Smooth muscle cell (in vitro differentiated cells): ENCODE data around the gene ADSS1. TPM values are rescaled to one million over a fixed set of nuclear protein-coding genes. Genes with fewer than 3 reads are reported as not detected.
"Not testable (repeated sequence)": the region's sequence is repeated elsewhere in the genome, so short reads cannot be mapped to it uniquely, and the experiment has no call there.

Experiments
- DNase-seq: peaks from one replicate; lab custom pipeline; 2025; ENCODE audit not compliant: unreplicated experiment; lab: John Stamatoyannopoulos, UW
- H2AFZ ChIP-seq: fragments of 200-600 bp; sonication (generic); 2 replicates; pipeline ENCODE4 v1.6.0; 2016; ENCODE audit warnings: antibody characterized with exemption, low read depth, mild to moderate bottlenecking
- H3F3A ChIP-seq: fragments of 200-600 bp; sonication (generic); 2 replicates; pipeline ENCODE4 v1.6.0; 2017; ENCODE audit warnings: antibody characterized with exemption, low read depth
- H3K27ac ChIP-seq: fragments of 200-600 bp; sonication (generic); 2 replicates; pipeline ENCODE4 v1.5.1; 2016; ENCODE audit warnings: low read depth, mild to moderate bottlenecking
- H3K27me3 ChIP-seq: fragments of 200-600 bp; sonication (generic); 2 replicates; pipeline ENCODE4 v1.6.1; 2016; ENCODE audit warnings: low read depth, mild to moderate bottlenecking
- H3K36me3 ChIP-seq: fragments of 200-600 bp; sonication (generic); 2 replicates; pipeline ENCODE4 v1.5.1; 2016; ENCODE audit warnings: low read depth
- H3K4me1 ChIP-seq: fragments of 200-600 bp; sonication (generic); 2 replicates; pipeline ENCODE4 v1.5.1; 2016; ENCODE audit warnings: low read depth
- H3K4me2 ChIP-seq: fragments of 200-600 bp; sonication (generic); 2 replicates; pipeline ENCODE4 v1.6.0; 2016; ENCODE audit warnings: mild to moderate bottlenecking
- H3K4me3 ChIP-seq: fragments of 200-600 bp; sonication (generic); 2 replicates; pipeline ENCODE4 v1.5.1; 2016; ENCODE audit warnings: mild to moderate bottlenecking
- H3K79me2 ChIP-seq: fragments of 200-600 bp; sonication (generic); 2 replicates; pipeline ENCODE4 v1.6.0; 2016; ENCODE audit warnings: low read depth, mild to moderate bottlenecking
- H3K9ac ChIP-seq: fragments of 200-600 bp; sonication (generic); 2 replicates; pipeline ENCODE4 v1.6.0; 2016; ENCODE audit warnings: low read depth
- H3K9me3 ChIP-seq: fragments of 200-600 bp; sonication (generic); replicated peaks from 2 replicates; pipeline ENCODE4 v1.5.1; 2016; ENCODE audit warnings: low read depth
- H4K20me1 ChIP-seq: fragments of 200-600 bp; sonication (generic); 2 replicates; pipeline ENCODE4 v1.6.0; 2016; ENCODE audit warnings: low read depth
- CTCF ChIP-seq: fragments of 200-600 bp; sonication (generic); IDR thresholded peaks from 2 replicates; pipeline ENCODE4 v1.5.1; 2017; ENCODE audit warnings: borderline replicate concordance, mild to moderate bottlenecking, antibody characterized with exemption; ENCODE audit not compliant: insufficient read depth, poor library complexity, severe bottlenecking
- WGBS: methylation state at CpG from one replicate; pipeline ENCODE4 v1.1.7; 2016; ENCODE audit warnings: low lambda C conversion rate; 5-methylcytosine and 5-hydroxymethylcytosine counted together
- polyA plus RNA-seq: library from polyadenylated mRNA; unstranded; fragments of >200 nt; fragmentation: Nextera tagmentation; extraction: Ambion mirVana; gene quantifications from 2 replicates; pipeline ENCODE4 v1.2.1, GENCODE V29; 2016
- total RNA-seq: library from RNA; depleted of rRNA; stranded (reverse); fragments of >200 nt; gene quantifications from 2 replicates; pipeline ENCODE4 v1.2.3, GENCODE V29; 2014

The ADSS1 gene
- total and polyA plus RNA-seq, 2 experiments from 2014 or later = 7.8 to 43.0 TPM

GRCh38 chr14:104747876-104748275 is 23.8 kb downstream of the ADSS1 start:
- WGBS = 77% methylated on average over 9 of the region's 9 CpGs
- no peak for TF ChIP-seq CTCF
- Histone ChIP-seq H3K79me2 (no peaks in the 10 kb centered on the region), H3K9me3 (no peaks in the 10 kb centered on the region), H3K4me1 (no peaks in the 10 kb centered on the region), H3K4me2 (no peak overlapping the region), H3K36me3 (no peaks in the 10 kb centered on the region), H4K20me1 (no peaks in the 10 kb centered on the region), H3K9ac (no peak overlapping the region), H3K4me3 (no peak overlapping the region), H3K27me3 (no peaks in the 10 kb centered on the region), H2AFZ (no peak overlapping the region), H3F3A (no peaks in the 10 kb centered on the region), H3K27ac (peak overlapping the region; percentile 74)
- no peak for DNase-seq

GRCh38 chr14:104749111-104749649 is 25.2 kb downstream of the ADSS1 start:
- Histone ChIP-seq H3K4me3 (no peak overlapping the region), H3K36me3 (no peaks in the 10 kb centered on the region), H3F3A (no peaks in the 10 kb centered on the region), H3K27ac (no peak overlapping the region), H3K9me3 (no peaks in the 10 kb centered on the region), H3K79me2 (peaks cover 12% of the 10 kb centered on the region), H3K27me3 (no peaks in the 10 kb centered on the region), H2AFZ (no peak overlapping the region), H3K4me2 (no peak overlapping the region), H4K20me1 (peaks cover 7% of the 10 kb centered on the region), H3K4me1 (peaks cover 4% of the 10 kb centered on the region), H3K9ac (no peak overlapping the region)
- no peak for DNase-seq
- no peak for TF ChIP-seq CTCF
- WGBS = 71% methylated on average over 8 of the region's 11 CpGs

- Histone ChIP-seq H3K36me3 (no peaks in the 10 kb centered on the region), H3K4me1 (peaks cover 7% of the 10 kb centered on the region), H3K9ac (no peak overlapping the region), H3K4me2 (no peak overlapping the region), H3K27ac (no peak overlapping the region), H3K79me2 (peaks cover 22% of the 10 kb centered on the region), H4K20me1 (peaks cover 17% of the 10 kb centered on the region), H2AFZ (no peak overlapping the region), H3K4me3 (no peak overlapping the region), H3F3A (no peaks in the 10 kb centered on the region), H3K9me3 (no peaks in the 10 kb centered on the region), H3K27me3 (no peaks in the 10 kb centered on the region)
- DNase-seq = no peak
- WGBS = 95% methylated on average over 12 of the region's 12 CpGs
- TF ChIP-seq CTCF = no peak
Measured at GRCh38 chr14:104750056-104750752, 26.2 kb downstream of the ADSS1 start.

GRCh38 chr14:104750753-104751057 is 26.7 kb downstream of the ADSS1 start:
- H3K4me2 ChIP-seq, DNase-seq, H3K9me3 ChIP-seq, H2AFZ ChIP-seq, H3F3A ChIP-seq, H3K27me3 ChIP-seq, H3K27ac ChIP-seq, H3K4me3 ChIP-seq, H3K9ac ChIP-seq, H3K36me3 ChIP-seq, H3K4me1 ChIP-seq: not testable (repeated sequence)
- peaks cover 22% of the 10 kb centered on the region for H4K20me1 ChIP-seq
- WGBS = 92% methylated on average over 5 of the region's 5 CpGs
- H3K79me2 ChIP-seq = peaks cover 26% of the 10 kb centered on the region
